Keratinocyte (primary cell): ENCODE data around the gene FGFR3. TPM values are rescaled to one million over a fixed set of nuclear protein-coding genes. Genes with fewer than 3 reads are reported as not detected.

Experiments
- DNase-seq: peaks from one replicate; pipeline ENCODE4 v3.0.0-alpha.2; 2011; ENCODE audit warnings: low read depth, missing footprints, low spot score
- FAIRE-seq: peaks from 2 replicates; lab custom pipeline; 2011; peaks lifted over from hg19 to GRCh38; lab: Jason Lieb, UNC
- H2AFZ ChIP-seq: 2 replicates; pipeline ENCODE4 v1.6.0; 2012; ENCODE audit warnings: low read length, control low read depth, inconsistent platforms; ENCODE audit not compliant: control insufficient read depth
- H3K27ac ChIP-seq: 2 replicates; pipeline ENCODE4 v1.5.1; 2011; ENCODE audit warnings: low read length; ENCODE audit not compliant: control insufficient read depth, insufficient read depth
- H3K27me3 ChIP-seq: 3 replicates; pipeline ENCODE4 v1.6.0; 2011; ENCODE audit warnings: low read length; ENCODE audit not compliant: control insufficient read depth, insufficient read depth; ENCODE audit errors: extremely low read depth
- H3K36me3 ChIP-seq, 2 experiments: 2 replicates in 1 of 2; 3 replicates in 1 of 2; pipeline ENCODE4 v1.5.1; 2011; ENCODE audit warnings: low read length in 2 of 2, mild to moderate bottlenecking in 1 of 2; ENCODE audit not compliant: control insufficient read depth in 2 of 2, insufficient read depth in 2 of 2; ENCODE audit errors: extremely low read depth in 1 of 2
- H3K4me1 ChIP-seq: 3 replicates; pipeline ENCODE4 v1.5.1; 2011; ENCODE audit warnings: low read length; ENCODE audit not compliant: control insufficient read depth, insufficient read depth; ENCODE audit errors: extremely low read depth
- H3K4me2 ChIP-seq: 3 replicates; pipeline ENCODE4 v1.6.0; 2011; ENCODE audit warnings: low read depth, low read length; ENCODE audit not compliant: control insufficient read depth, insufficient read depth; ENCODE audit errors: extremely low read depth
- H3K4me3 ChIP-seq, 3 experiments: fragments of 200-600 bp in 1 of 3; sonication (generic) in 1 of 3; 2 replicates in 2 of 3; 3 replicates in 1 of 3; pipeline ENCODE4 v1.5.1; 2011 to 2016; ENCODE audit warnings: low read length in 3 of 3, mild to moderate bottlenecking in 3 of 3, control low read depth in 2 of 3, inconsistent platforms in 1 of 3, low read depth in 1 of 3, mixed read lengths in 1 of 3, mixed run types in 1 of 3, moderate library complexity in 1 of 3; ENCODE audit not compliant: control insufficient read depth in 2 of 3, insufficient read depth in 2 of 3; ENCODE audit errors: extremely low read depth in 1 of 3
- H3K79me2 ChIP-seq: 2 replicates; pipeline ENCODE4 v1.6.0; 2012; ENCODE audit warnings: low read length; ENCODE audit not compliant: control insufficient read depth, insufficient read depth
- H3K9ac ChIP-seq: 3 replicates; pipeline ENCODE4 v1.6.0; 2011; ENCODE audit warnings: low read length; ENCODE audit not compliant: control insufficient read depth, insufficient read depth; ENCODE audit errors: extremely low read depth
- H3K9me1 ChIP-seq: 3 replicates; pipeline ENCODE4 v1.6.0; 2011; ENCODE audit warnings: low read length; ENCODE audit not compliant: control insufficient read depth, insufficient read depth; ENCODE audit errors: extremely low read depth
- H3K9me3 ChIP-seq: 2 replicates; pipeline ENCODE4 v1.5.1; 2012; ENCODE audit warnings: low read depth, low read length; ENCODE audit not compliant: control insufficient read depth
- H4K20me1 ChIP-seq: 3 replicates; pipeline ENCODE4 v1.6.0; 2011; ENCODE audit warnings: low read length; ENCODE audit not compliant: control insufficient read depth, insufficient read depth; ENCODE audit errors: extremely low read depth
- EZH2 ChIP-seq: IDR thresholded peaks from one replicate; pipeline ENCODE4 v1.6.1; 2012; ENCODE audit warnings: inconsistent platforms, mild to moderate bottlenecking, low read length, moderate library complexity
- dilution Hi-C: fragments of 300-500 bp; cut with MboI; formaldehyde crosslinking; loops from one replicate; pipeline ENCODE4 v1.7.0; 2020; ENCODE audit warnings: low sequenced_read_pairs; ENCODE audit not compliant: extremely low pct_ligation_motif_present
- polyA plus RNA-seq, 5 experiments: library from polyadenylated mRNA; depleted of rRNA in 3 of 5; stranded (reverse) in 3 of 5; stranded (forward) in 1 of 5; unstranded in 1 of 5; fragments of >200 nt; gene quantifications; 1 replicate in 1 of 5; 2 replicates in 3 of 5; 3 replicates in 1 of 5; pipeline versions ENCODE4 v1.2.1 to v1.2.3, GENCODE V29; 2011 to 2012; ENCODE audit warnings: missing spikeins in 2 of 5, low read depth in 1 of 5, low replicate concordance in 1 of 5
- TF ChIP-seq, protein P1 (sequence below), 3 experiments: IDR thresholded peaks in 1 of 3; conservative IDR thresholded peaks in 1 of 3; optimal IDR thresholded peaks in 1 of 3; 2 replicates in 2 of 3; 3 replicates in 1 of 3; pipeline versions ENCODE3 to v1.5.1; 2011; ENCODE audit warnings: low read length in 3 of 3, mild to moderate bottlenecking in 3 of 3, moderate library complexity in 2 of 3, control low read depth in 1 of 3, inconsistent platforms in 1 of 3; ENCODE audit not compliant: insufficient read depth in 2 of 3; ENCODE audit errors: extremely low read depth in 1 of 3

The FGFR3 gene
- polyA plus RNA-seq, 1 donor (not counting 4 experiments of a cell fraction or from before 2014, with no cell fraction given) = 45.2 TPM

DNA sequence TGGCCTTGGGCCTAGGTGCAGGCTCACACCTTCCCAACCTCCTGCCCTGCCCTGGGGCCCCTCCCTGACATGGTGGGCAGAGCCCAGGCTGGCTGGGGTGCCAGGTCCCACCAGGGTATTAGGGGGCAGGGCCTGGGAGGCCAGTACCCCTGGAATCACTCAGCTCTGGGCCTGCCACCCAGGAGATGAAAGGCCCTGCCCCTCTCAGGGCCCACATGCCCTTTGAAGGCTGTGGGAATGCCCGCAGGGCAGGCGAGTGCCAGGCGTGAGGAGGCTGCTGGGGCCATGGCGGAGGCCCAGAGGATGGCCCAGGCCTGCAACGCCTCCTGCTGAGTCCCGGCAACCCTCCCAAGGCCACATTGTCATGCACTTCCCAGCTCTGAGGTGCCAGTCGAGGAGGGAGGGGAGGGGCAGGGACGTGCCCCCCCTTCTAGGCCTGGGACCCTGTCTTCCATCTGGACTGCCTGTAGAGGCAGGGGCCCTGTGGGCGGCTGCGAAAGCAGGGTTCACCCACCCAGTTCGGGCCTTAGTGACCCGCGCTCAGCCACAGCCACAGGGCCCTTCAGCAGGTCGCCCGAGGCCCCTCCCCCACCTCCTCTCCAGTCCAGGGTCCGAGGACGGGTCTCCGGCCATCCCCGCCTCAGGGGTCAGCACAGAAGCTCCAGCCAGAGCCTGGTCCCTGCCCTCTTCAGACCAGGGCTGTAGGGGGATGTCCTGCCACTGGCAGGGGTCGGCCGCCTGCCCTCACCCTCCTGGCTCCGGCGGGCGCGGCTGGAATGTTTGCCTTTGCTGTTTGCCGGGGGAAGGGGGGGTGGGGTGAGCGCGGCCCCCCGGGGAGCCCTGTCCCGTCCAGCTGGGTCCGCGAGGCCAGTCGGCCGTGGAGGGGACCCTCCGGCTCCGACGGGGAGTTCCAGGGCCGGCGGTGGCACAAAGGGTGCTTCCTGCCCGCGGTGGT, 26.7 kb upstream of the FGFR3 start:
- dilution Hi-C loops = no loop called here
- TF ChIP-seq, protein P1, sequence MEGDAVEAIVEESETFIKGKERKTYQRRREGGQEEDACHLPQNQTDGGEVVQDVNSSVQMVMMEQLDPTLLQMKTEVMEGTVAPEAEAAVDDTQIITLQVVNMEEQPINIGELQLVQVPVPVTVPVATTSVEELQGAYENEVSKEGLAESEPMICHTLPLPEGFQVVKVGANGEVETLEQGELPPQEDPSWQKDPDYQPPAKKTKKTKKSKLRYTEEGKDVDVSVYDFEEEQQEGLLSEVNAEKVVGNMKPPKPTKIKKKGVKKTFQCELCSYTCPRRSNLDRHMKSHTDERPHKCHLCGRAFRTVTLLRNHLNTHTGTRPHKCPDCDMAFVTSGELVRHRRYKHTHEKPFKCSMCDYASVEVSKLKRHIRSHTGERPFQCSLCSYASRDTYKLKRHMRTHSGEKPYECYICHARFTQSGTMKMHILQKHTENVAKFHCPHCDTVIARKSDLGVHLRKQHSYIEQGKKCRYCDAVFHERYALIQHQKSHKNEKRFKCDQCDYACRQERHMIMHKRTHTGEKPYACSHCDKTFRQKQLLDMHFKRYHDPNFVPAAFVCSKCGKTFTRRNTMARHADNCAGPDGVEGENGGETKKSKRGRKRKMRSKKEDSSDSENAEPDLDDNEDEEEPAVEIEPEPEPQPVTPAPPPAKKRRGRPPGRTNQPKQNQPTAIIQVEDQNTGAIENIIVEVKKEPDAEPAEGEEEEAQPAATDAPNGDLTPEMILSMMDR (optimal IDR thresholded peaks at IDR 0.05 in 1 of 3, IDR thresholded peaks at IDR 0.05 in 1 of 3, conservative IDR thresholded peaks at IDR 0.05 in 1 of 3; ENCODE audit: extremely low read depth in 1 of 3, insufficient read depth in 2 of 3, low read length in 3 of 3) = no peak
- no peak for TF ChIP-seq EZH2
- no peak overlapping the region for H2AFZ ChIP-seq
- no peak overlapping the region for H3K27ac ChIP-seq
- H3K9me1 ChIP-seq = no peaks in the 10 kb centered on the region
- no peaks in the 10 kb centered on the region for H3K9me3 ChIP-seq
- H3K4me3 ChIP-seq = no peak overlapping the region
- no peaks in the 10 kb centered on the region for H3K27me3 ChIP-seq
- H4K20me1 ChIP-seq = no peaks in the 10 kb centered on the region
- no peaks in the 10 kb centered on the region for H3K36me3 ChIP-seq
- H3K9ac ChIP-seq = no peak overlapping the region
- no peaks in the 10 kb centered on the region for H3K79me2 ChIP-seq
- no peak overlapping the region for H3K4me2 ChIP-seq
- FAIRE-seq = no peak
- DNase-seq = no peak
- peaks cover 28% of the 10 kb centered on the region for H3K4me1 ChIP-seq

DNA sequence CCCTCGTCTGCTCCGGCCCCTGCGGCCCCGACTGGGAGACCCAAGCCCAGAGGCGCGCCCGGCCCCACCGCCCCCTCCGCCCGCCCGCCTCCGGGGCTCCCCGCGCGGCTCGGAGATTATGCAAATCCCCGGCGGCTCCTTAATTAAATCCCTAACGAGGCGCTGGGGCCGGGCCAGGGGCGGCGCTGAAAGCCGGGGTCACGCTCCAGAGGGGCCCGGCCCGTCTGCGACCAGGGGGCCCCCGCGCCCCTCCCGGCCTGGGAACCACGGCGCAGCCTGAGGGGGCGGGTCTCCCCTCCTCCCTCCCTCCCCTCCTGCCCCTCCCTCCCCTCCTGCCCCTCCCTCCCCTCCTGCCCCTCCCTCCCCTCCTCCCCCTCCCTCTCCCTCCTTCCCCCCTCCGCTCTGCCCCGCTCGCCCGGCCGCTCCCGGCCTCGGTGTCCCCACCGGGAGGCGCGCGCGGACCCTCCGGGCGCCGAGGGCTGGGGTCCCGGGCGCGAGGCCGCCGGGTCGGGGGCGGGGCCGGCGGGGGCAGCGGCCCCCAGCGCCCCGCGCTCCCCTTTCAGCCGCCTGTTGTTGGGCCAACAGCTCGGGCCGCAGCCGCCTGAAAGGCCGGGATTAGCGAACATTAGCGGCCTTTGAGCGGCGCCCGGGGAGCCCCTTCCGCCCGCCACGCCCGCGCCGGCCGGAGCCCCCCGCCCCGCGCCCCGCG, 25.9 kb upstream of the FGFR3 start:
- H3K4me3 ChIP-seq = peak overlapping the region in 1 of 3 experiments; percentile 8
- H3K9me3 ChIP-seq = no peaks in the 10 kb centered on the region
- H3K79me2 ChIP-seq = no peaks in the 10 kb centered on the region
- dilution Hi-C loops = no loop called here
- H4K20me1 ChIP-seq = no peaks in the 10 kb centered on the region
- H2AFZ ChIP-seq = no peak overlapping the region
- no peak for FAIRE-seq
- TF ChIP-seq, protein P1 (optimal IDR thresholded peaks at IDR 0.05 in 1 of 3, IDR thresholded peaks at IDR 0.05 in 1 of 3, conservative IDR thresholded peaks at IDR 0.05 in 1 of 3; ENCODE audit: extremely low read depth in 1 of 3, insufficient read depth in 2 of 3, low read length in 3 of 3) = no peak
- TF ChIP-seq EZH2 = no peak
- no peak for DNase-seq
- no peak overlapping the region for H3K27ac ChIP-seq
- H3K9me1 ChIP-seq = no peaks in the 10 kb centered on the region
- H3K27me3 ChIP-seq = no peaks in the 10 kb centered on the region
- no peaks in the 10 kb centered on the region for H3K36me3 ChIP-seq
- peaks cover 36% of the 10 kb centered on the region for H3K4me1 ChIP-seq
- H3K9ac ChIP-seq = no peak overlapping the region
- H3K4me2 ChIP-seq = peak overlapping the region; percentile 32
